GM18867 (cell line): Measurements from ENCODE around the gene ATP5ME.
"Not testable (repeated sequence)": the region's sequence is repeated elsewhere in the genome, so short reads cannot be mapped to it uniquely, and the experiment has no call there.

ENCODE experiments used
- ATAC-seq: cut with Tn5 transposase; IDR thresholded peaks from one replicate; pipeline ENCODE4 v1.9.1; 2021; ENCODE audit warnings: mild to moderate bottlenecking, moderate library complexity; ENCODE audit not compliant: unreplicated experiment

ATP5ME gene

DNA sequence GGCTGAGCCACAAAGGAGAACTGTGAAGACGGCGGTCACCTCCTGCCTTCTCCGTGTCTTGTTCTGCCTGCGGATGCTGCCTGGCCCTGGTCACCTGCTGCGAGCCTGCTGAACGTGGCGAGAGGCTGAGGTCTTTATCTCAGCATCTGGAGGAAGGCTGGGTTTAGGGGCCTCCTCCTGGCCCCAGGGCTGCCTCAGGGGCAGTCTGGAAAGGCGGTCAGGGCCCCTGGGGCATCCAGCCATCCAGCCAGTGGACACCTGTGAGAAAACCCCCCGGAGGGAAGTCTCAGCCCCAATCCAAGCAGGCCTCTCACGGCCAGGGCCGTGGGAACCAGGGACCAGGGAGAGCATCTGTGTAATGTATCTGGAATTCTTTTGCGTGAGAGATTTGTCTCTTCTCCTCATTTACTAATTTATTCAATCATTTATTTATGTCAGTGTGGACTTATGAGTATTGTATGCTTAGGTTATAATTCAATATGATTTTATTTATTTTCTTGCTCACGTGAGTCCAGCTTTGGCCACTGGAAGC, 37.4 kb downstream of the ATP5ME start:
- no peak for ATAC-seq

DNA sequence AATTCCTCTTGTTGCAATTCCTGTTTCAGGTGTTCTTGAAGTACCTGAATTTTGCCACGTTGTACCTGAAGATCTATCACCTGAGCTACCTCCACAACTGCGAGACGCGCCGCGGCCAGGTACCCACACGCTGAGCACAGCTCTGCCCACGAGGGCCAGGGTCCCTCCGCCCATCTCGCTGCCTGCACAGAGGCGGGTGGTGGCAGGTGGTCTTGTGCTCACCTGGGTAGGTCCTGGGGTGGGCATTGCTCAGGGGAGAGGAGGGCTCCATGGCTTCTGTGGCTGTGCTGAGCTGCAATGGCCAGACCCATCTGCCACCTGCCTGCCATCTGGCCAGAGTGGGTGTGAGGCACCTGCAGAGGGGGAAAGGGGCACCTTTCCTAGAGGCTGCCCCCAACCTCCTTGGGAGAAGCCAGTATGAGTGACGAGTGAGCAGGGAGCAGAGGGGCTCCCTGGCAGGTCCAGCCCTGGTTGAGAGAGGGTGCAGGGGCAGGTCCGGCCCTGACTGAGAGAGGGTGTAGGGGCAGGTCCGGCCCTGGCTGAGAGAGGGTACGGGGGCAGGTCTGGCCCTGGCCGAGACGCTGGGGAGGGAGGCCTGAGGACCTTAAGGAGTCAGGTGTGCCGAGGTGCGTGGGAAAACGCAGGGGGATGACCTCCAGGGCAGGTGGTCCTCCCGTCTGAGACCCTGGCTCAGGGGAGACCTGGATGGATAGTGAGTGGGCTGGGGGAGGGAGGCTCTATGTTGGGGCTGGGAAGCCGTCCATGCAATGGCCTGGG, 38.0 kb downstream of the ATP5ME start:
- no peak for ATAC-seq

DNA sequence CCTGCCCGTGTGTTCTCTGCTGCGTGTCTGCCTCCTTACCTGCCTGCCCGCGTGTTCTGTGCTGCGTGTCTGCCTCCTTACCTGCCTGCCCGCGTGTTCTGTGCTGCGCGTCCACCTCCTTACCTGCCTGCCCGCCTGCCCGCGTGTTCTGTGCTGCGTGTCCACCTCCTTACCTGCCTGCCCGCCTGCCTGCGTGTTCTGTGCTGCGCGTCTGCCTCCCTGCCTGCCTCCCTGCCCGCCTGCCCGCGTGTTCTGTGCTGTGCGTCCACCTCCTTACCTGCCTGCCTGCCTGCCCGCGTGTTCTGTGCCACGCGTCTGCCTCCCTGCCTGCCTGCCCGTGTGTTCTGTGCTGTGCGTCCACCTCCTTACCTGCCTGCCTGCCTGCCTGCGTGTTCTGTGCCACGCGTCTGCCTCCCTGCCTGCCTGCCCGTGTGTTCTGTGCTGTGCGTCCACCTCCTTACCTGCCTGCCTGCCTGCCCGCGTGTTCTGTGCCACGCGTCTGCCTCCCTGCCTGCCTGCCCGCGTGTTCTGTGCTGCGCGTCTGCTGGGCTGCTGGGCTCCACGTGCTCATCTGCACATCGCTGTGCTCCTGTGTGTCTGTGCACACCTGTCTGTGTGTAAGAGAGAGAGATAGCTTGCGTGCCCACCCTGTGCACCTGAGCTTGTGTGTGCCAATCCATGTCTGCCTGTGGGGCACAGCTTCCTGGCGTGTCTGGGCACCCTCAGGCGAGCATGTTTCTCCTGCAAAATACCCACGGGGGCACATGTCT, 38.8 kb downstream of the ATP5ME start:
- ATAC-seq: not testable (repeated sequence)

DNA sequence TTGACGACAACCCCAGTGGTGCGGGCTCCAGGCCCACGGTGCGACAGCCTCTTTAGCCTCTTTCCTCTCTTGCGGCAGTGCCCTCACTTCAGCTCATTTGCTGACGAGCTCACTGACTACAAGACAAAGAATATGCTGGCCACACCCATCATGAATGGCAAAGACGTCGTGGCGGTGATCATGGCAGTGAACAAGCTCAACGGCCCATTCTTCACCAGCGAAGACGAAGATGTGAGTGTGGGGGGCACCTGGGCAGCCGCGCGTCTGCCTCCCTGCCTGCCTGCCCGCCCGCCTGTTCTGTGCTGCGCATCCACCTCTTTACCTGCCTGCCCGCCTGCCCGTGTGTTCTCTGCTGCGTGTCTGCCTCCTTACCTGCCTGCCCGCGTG, 39.5 kb downstream of the ATP5ME start:
- ATAC-seq: no peak

DNA sequence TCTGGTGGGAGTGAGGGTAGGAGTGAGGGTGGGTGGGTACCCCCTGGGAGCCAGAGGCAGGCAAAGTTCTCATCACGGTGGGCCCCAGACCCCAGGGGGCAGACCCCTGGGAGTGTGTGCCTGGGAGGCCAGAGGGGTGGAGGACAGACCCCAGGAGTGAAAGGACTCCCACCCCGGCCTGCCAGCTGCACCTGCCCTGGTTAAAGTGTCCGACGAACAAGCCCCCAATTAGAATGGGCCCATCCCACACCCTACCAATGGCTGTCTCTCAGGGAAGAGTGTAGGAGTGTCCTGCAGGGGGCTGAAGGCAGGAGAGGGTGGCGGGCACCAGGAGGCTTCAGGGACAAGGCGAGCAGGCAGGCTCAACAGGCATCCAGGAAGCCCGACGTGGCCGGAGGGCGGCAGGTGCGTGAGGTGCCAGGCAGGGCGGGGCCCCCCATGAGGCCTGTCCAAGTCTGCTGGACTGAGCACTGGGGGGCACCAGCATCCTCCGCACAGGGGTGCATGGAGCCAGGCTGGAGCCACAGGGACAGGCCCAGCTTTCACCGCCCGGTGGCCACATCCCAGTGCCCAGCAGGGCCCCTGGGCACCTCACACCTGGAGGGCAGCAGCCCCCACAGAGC, 40.0 kb downstream of the ATP5ME start:
- no peak for ATAC-seq

DNA sequence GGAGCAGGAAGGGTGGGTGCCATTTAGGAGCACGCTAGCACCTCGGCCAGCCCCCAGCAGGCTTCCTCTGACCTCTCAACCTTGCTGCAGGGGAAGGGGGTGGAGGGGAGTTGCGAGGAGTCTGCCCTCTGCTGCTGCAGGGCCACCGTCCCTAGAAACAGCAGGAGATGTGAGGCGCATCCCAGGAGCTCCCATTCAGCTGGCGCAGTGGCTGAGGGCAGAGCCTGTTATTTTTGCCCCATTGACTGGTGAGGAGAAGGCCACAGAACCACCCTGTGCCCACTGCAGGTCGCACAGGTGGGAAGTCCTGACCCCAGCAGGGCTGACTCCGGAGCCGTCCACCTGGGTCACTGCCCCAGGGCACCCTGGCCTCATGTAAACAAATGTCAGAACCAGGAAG, 40.7 kb downstream of the ATP5ME start:
- no peak for ATAC-seq

DNA sequence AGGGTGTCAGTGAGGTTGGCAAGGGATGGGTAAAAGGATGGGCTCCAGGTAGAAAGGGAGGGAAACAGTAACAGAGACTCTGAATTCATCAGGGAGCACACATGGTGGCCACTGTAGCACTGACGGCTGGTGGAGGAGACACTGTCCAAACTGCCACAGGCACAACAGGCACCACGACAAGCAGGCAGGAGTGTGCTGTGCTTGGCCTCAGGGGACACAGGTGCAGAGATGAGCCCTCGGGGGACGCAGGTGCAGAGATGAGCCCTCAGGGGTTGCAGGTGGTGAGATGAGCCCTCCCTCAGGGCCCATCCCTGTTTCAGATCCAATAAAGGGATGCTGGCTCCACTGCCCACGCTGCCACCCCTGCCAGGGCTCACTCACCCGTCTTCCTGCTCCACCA, 41.1 kb downstream of the ATP5ME start:
- ATAC-seq: no peak

DNA sequence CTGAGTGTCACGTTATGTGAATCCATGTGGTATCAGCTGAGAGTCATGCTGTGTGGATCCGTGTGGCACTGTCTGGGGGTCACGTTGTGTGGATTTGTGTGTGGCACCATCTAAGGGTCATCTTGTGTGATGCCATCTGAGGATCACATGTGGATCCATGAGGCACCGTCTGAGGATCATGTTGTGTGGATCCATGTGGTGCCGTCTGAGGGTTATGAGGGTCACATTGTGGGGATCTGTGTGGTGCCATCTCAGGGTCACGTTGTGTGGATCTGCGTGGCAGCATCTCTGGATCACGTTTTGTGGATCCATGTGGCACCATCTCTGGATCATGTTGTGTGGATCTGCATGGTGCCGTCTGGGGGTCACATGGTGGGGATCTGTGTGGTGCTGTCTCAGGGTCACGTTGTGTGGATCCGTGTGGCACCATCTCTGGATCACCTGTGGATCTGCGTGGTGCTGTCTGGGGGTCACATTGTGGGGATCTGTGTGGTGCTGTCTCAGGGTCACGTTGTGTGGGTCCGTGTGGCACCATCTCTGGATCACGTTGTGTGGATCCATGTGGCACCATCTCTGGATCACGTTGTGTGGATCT, 41.8 kb downstream of the ATP5ME start:
- ATAC-seq: no peak

DNA sequence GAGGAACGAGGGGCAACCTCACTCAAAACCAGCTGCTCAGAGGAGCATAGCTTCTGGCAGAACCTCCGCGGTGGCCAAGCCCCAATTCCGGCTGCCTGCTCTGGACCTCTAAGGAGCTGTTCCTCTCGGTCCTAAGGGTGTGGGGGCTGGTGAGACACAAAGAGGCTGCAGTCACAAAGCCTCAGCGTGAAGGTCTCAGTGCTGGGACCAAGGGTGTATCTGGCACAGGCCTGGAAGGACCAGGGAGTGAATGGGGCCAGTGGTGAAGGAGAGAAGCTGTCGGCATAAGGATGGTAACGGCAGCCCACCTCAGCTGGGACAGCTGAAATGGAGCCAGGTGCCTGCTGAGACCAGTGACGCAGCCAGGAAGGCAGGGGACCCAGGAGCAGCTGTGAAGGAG, 43.4 kb downstream of the ATP5ME start:
- ATAC-seq: no peak

DNA sequence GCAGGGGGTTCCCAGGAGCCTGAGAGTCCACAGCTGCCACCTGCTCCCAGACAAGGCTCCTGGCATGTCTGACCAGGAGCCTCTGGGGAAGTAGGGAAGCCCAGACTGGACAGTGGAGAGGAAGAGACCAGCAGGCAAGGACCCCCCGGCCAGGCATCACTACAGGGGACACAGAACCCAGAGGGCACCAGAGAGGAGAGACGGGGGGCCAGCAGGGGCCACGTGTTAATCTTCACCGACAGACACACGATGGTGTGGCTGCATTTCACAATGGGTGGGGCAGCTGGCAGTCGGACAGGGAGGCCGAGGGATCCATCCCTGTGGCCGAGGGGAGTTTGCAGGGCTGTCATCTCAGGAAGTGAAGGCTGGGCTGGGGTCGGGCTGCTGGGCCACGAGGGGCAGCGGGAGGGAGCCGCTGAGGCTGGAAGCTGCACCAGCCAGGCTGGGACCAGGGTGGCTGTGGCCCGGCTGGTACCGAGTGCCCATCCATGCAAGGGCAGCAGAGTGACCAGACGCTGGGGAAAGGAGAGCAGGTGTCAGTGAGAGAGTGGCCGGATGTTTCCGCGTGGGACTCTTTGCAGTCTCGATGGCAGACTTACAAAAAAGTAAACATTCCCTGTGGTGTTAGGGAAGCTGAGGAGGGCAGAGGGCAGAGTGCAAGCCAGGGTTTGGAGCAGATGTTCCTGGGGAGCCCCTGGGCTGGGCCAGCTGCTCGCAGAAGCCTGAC, 44.0 kb downstream of the ATP5ME start:
- no peak for ATAC-seq

DNA sequence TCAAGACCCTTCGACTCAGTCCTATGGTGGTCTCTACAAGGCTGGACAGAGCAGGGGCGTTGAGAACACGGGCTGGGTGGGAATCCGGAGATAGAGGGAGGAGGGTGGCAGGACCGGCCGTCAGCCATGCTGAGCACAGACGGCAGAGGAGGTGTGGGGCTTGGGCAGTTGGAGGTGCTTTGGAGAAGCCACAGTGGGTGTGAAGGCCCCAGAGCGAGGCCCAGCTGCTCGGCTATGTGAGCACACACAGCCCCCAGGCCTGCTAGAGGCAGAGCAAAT, 44.5 kb downstream of the ATP5ME start:
- ATAC-seq: no peak

DNA sequence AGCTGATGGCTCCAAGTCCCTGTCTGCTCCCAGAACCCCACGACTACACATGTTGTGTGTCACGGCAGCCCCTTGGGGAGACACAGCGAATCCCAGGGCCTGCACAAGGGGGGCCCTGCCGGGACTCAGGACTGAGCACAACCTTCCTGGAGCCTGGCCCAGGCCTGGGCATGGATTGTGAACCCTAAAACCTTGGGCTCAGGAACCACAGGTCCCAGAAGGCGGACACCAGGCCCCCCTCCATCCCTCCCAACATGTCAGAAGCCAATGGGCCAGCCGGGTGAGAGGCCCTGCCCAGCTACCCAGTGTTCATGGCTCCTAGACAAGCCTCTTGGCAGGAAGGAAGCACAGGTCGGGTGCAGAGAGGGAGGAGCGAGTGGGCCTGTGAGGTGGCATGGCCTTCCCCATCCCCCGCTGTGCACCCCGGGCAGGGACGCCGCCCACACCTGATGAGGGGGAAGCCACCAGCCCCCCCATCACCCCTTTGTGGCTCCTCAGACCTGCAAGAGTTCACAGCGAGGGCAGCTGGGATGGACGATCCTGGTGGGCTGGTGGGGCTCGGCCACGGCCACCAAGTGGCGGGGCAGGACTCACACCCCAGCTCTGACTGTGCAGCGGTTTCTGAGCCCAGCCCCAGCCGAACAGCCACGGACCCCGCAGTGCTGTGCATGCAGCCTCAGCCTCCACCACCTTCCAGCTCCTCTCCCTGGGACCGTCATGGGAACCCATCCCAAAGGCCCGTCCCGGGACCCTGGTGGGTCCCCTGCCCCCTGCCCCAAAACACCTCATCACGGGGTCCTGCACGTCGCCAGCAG, 45.0 kb downstream of the ATP5ME start:
- ATAC-seq: no peak

DNA sequence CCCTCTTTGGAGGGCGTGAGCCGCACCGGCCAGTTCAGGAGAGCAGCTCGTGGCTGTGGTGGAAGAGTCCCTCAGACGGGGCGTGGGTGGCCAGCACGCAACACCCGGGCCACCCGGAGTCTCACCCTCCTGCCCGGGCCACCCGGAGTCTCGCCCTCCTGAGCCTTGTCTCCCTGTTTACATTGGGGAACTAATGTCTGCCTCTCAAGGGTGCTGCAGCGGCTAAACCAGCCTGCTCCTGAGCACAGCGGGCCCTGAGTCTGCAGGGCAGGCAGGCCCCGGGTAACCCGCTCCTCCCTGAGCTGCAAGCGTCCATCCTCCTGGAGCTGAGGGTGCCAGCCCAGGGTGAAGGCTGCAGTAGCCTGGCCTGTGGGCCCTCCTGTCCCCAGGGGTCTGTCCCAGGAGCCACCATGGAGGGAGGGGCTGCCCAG, 45.8 kb downstream of the ATP5ME start:
- ATAC-seq: no peak

DNA sequence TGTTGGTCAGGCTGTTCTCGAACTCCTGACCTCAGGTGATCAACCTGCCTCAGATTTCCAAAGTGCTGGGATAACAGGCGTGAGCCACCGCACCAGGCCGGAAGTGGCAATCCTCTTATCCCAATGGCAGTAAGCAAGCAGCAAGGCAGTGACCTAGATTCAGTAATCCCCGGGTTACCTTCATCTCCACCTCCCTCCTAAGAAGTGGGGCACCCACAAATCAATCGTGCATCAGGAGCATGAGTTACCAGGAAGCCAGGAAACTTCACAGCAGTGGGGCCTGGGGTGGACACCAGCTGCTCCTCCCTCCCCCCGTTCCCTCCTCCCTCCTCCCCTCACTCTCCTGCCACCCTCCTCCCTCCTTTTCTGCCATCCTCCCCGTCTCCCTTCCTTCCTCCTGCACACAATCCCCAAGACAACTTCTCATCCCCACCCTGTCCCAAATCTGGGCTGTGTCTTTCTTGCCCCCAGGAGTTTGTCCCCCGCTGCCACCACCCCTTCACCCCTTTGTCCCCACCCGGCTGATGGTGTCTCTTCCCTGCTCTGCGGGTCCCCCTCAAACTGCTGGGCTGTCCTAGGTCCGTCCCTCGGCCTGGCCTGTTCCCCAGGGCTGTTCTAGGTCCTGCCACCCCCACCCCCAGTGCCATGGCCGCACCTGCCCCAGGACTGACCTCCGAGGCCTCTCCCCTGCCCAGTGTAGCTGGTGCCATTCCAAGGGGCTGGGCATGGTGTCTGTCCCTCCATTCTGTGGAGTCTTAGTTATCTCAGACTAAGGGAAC, 46.5 kb downstream of the ATP5ME start:
- ATAC-seq: no peak

DNA sequence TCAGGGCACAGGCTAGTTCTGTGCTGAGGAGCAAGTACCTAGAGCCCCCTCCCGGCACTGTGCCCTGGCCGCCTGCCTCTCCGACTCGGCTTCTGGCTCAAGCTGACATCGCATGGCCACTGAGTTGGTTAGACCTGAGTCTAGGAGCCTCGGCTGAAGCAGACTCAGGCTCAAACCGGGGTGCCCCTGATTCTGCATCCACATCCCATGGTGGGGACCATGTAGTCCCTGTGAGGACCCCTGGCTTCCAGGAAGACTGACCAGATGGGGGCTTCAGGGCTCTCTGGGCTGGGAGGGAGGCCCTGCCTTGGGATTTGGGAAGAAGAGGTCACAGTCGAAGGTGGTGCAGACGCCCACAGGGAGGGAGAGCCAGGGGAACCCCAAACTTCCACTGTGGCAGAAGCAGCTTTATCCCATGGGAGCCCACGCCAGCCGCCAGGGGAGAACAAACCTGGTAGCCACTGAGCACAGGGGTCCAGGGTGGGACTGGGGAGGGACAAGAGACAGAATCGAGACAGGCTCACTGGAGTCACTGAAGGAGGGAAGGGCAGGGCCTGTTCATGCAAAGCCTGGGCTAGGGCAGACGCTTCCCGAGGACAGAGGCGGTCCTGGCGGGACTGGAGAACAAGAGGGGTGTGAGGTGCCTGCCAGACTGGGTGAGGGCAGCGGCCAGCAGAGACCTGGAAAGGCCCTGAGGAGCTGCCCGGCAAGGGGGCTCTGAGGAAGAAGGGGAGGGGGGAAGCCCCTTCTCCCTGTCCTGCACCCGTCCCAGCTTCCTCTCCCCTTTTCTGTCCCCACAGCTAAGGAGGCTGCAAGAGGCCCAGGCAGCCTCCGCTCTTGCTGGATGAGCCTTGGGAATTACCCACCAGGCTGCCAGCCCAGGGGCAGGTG, 47.6 kb downstream of the ATP5ME start:
- no peak for ATAC-seq

DNA sequence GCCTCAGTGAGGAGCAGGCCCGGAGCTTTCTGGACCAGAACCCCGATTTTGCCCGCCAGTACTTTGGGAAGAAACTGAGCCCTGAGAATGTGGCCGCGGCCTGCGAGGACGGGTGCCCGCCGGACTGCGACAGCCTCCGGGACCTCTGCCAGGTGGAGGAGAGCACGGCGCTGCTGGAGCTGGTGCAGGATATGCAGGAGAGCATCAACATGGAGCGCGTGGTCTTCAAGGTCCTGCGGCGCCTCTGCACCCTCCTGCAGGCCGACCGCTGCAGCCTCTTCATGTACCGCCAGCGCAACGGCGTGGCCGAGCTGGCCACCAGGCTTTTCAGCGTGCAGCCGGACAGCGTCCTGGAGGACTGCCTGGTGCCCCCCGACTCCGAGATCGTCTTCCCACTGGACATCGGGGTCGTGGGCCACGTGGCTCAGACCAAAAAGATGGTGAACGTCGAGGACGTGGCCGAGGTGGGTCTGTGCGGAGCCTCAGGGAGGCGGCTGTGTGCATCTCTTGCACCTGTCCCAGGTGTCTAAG, 48.4 kb downstream of the ATP5ME start:
- ATAC-seq: no peak

DNA sequence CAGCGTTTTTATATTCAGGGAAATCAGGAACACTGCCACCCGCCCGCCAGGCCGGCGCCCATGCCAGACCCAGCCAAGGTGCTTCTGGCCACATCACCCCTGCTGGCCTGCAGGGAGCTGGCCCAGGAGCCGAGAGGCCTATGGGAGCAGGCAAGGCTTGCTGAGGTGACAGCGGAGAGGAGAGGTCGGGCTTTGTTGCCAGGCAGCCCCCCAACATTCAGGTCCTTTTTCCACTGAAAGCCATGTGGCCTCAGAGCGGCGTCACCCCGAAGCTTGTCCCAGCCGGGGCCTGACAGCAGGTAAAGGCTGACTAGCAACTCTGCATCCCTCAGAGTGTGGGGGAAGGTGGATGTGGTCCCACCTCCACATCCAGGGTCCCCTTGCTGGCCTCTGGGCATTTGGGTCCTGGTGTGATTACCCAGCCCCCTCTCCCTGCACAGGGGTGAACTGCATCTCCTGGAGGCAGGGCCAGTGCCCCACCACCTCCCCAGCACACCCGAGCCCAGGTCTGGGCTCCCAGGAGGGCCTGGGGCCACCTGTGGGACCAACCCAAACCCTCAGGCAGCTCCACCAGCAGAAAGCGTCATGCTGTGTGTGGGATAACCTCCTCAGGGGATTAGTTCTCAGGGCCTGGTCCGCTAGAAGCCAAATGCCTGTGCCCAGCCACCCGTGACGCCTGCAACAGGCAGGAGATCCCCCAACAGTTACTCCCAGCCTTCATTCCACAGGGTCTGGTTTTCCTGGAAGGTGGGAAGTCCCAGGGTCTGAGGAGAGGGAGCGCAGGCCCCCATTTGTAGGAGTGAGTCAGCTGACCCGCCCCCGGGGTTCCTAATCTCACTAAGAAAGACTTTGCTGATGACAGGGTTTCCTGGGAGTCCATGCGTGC, 49.1 kb downstream of the ATP5ME start, which contains the start of gene PDE6B:
Gene PDE6B, plus strand, starts transcription at position 869 of the 886 bp plus-strand sequence. CDS start 54 bp downstream, outside the sequence.
- no peak for ATAC-seq
